ENCODE results near the gene SOHLH2.

The SOHLH2 gene

GRCh38 chr13:36130552-36131221 lies 83.7 kb downstream of the SOHLH2 start:
- no peak for FAIRE-seq

GRCh38 chr13:36130193-36130551 lies 84.2 kb downstream of the SOHLH2 start:
- no peak for FAIRE-seq

DNA sequence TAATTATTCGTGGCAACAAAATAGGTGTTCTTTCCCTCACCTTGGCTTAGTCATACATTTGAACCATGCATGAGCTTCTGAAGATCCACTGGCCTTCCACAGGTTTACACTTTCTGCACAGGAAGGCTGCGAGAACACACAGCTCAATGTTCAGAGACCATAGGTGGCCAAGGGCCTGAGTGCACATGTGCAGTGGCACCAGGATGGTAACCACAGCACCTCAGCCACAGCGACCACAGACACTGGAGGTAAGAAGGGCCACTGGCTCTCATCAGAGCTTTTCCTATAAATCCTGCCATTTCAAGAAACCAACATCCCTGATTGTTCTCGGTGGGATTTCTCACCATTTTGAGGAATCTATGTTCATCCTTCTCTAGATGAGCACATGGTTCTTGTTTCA lies 84.8 kb downstream of the SOHLH2 start:
- no peak for FAIRE-seq

DNA sequence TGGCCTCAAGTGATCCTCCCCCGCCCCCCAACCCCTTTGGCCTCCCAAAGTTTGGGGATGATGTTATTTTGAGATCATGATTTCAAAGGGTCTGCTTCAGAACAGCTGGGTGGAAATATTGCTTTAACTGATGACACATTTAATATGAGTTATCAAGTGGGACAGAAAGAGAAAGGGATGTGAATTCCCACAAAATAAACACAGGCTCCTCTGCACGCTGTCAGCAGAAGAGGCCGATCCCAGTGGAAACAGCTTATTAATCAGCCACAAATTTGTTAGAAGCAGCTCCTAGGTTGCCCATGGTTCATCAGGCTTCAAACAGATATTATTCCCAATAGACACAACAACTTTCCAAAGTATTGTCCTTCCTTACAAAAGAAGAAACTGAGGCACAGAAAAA lies 87.9 kb downstream of the SOHLH2 start:
- no peak for FAIRE-seq

DNA sequence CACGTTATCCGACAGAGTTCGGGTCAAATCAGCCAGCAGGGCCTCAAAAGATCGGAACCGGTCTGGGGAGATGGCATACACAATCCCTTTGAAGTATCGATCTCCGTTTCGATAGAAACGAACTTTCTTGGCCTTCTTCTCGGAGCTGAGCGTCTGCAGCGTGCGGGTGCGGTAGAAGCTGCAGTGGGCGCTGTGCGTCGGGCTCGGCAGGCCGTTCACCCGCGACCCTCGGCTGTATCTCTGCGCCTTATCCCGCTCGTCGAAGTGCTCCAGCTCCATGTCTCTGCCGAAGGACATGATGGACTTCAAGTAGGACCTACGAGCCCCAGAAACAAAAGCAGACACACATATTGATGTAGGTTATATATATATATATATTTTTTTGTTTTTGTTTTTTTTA lies 88.5 kb downstream of the SOHLH2 start:
- no peak for FAIRE-seq

DNA sequence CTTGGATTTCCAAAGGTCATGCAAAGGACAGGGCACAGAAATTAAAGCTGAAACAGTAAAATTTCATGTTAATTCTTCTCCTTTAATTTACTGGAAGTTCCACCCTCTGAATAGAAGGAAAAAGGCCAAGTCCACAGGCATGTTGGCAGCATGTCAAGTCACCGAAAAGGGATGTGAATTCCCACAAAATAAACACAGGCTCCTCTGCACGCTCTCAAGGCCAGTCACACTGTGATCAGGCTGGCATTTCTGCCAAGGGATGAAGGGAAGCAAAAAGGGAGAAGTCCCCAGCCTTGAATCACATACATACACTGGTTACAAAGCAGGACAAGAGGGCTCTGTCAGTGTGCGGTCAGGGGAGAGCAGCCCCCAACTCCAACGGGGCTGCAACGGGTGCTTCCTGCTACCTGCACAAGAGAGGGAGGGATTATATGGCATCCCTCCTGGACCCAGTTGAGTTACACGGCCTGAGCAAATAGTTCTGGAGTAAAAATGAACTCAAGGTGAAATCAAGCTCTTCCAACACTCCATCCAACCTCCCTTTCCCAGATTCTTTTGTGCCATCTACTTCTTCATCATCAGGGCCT lies 90.0 kb downstream of the SOHLH2 start:
- no peak for FAIRE-seq
